ENCODE data around the gene RANBP10. TPM values are rescaled to one million over a fixed set of nuclear protein-coding genes. Genes with fewer than 3 reads are reported as not detected.

RANBP10 gene
- total RNA-seq, 6 donors from 2014 or later = 6.5 to 50.3 (median 17.0) TPM

DNA sequence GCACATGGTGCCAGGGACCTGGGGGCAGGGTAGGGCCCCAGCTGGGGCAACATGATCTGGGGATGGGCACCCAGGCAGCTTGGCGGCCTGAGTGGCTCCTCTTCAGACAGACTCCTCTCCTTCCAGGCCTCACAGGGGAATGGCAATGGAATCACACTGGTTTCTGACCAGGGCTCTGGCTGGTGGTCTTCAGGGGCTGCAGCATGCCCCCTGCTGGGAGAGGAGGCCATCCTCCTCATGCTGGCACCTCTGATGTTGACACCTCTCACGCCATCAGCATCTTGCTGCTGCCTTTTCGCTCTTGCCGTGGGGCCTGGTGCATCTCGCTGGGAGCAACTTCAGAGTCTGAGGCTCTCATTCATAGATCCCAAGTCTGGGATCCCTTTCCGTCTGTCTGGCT, 76.0 kb downstream of the RANBP10 start:
- Histone ChIP-seq H3K36me3 (peaks cover 18 to 78% (median 69%) of the 10 kb centered on the region in 4 donors), H3K27me3 (no peaks in the 10 kb centered on the region), H3K4me3 (no peak overlapping the region), H3K9me3 (no peaks in the 10 kb centered on the region), H3K4me1 (no peaks in the 10 kb centered on the region), H3K27ac (no peak overlapping the region)
- TF ChIP-seq EP300 (IDR thresholded peaks at IDR 0.05) = no peak
- TF ChIP-seq, protein P1, sequence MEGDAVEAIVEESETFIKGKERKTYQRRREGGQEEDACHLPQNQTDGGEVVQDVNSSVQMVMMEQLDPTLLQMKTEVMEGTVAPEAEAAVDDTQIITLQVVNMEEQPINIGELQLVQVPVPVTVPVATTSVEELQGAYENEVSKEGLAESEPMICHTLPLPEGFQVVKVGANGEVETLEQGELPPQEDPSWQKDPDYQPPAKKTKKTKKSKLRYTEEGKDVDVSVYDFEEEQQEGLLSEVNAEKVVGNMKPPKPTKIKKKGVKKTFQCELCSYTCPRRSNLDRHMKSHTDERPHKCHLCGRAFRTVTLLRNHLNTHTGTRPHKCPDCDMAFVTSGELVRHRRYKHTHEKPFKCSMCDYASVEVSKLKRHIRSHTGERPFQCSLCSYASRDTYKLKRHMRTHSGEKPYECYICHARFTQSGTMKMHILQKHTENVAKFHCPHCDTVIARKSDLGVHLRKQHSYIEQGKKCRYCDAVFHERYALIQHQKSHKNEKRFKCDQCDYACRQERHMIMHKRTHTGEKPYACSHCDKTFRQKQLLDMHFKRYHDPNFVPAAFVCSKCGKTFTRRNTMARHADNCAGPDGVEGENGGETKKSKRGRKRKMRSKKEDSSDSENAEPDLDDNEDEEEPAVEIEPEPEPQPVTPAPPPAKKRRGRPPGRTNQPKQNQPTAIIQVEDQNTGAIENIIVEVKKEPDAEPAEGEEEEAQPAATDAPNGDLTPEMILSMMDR (IDR thresholded peaks at IDR 0.05) = no peak
- TF ChIP-seq POLR2A (IDR thresholded peaks at IDR 0.05) = no peak
- WGBS, 2 donors = 99 to 100% methylated on average over 5 to 6 of the region's 6 CpGs
- DNase-seq = no peak
- no peak for ATAC-seq (ENCODE audit: low FRiP score in 2 of 2)

DNA sequence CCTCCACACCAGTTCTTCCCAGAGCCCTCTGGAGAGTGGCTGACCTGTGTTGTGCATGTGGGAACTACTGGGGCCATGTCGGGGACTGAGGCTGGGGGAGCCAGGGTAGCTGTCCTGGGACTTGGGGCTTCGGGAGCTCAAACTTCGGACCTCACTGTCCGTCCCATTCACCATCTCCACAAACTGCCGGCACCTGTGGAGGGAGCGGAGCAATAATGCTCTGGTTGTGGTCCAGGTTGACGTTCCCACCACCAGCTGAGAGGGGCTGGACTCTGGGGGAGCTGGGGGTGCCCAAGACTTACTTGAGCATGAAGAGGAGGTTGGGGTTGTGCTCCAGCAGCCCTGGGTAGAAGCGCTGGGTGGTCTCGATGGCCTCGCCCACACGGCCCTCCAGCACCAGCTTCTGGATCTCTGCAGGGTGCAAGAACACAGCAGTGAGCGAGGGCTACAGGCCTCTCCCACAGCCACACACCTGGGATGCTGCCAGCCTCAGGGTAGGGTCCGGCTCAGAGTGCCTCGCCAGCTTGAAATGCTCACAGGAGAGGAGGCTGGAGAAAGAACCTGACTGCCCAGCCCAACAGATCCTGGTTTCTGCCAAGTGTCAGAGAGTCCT, 76.6 kb downstream of the RANBP10 start:
- H3K36me3 ChIP-seq = peaks cover 18 to 79% (median 68%) of the 10 kb centered on the region in 4 donors
- H3K9me3 ChIP-seq = no peaks in the 10 kb centered on the region
- no peak overlapping the region for H3K27ac ChIP-seq
- TF ChIP-seq, protein P1 (IDR thresholded peaks at IDR 0.05) = no peak
- TF ChIP-seq POLR2A (IDR thresholded peaks at IDR 0.05) = no peak
- no peak for TF ChIP-seq EP300 (IDR thresholded peaks at IDR 0.05)
- no peak for TF ChIP-seq POLR2AphosphoS5 (IDR thresholded peaks at IDR 0.05)
- no peaks in the 10 kb centered on the region for H3K27me3 ChIP-seq
- WGBS, 2 donors = 94 to 98% methylated on average over 9 to 14 of the region's 14 CpGs
- H3K4me1 ChIP-seq = no peaks in the 10 kb centered on the region
- DNase-seq (no peak), ATAC-seq (ENCODE audit: low FRiP score in 2 of 2) (no peak)
- no peak overlapping the region for H3K4me3 ChIP-seq

DNA sequence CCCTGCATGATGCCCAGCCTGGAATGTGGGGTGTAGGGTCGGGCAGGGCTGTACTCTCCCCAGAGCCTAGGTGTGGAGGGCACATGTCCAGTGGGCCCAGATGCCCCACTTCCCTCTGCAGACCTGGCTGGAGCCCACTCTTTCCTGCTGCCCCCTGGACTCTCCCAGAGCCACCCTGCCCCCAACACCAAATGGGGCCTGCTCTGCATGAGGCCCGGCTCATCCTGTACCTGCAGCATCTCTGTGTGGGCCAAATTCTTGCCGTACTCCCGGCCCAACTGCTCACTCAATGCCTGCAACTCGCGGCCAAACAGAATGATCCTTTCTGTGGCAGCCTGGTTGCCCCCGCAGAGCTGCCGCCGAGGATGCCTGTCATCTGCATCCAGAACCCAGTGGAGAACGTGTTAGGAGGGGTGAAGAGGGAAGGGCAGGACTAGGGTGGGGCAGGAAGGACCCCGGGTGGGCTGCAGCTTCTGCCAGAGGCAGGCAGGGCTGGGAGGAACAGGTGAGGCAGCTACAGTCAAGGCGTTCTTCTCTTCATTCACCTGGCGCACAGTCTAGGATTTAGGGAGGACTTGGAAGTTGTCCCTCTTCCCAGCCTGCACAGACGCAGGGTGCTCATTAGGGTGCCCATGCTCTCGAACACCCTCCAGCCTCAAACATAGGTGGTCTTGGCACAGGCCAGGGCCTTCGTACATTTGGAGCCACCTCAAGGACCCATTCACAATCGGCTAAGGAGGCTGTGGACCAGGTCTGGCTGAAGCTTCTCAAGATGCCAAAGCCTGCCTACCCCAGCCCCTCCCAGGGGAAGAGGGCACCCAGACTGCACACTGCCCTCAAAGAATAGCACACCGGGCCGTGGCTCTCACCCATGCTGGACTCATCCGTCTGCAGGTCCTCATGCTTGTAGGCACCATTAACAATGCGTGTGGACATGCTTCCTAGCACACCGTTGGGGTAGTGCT, 78.6 kb downstream of the RANBP10 start:
- no peak overlapping the region for H3K4me3 ChIP-seq
- no peaks in the 10 kb centered on the region for H3K27me3 ChIP-seq
- DNase-seq = no peak
- no peak for ATAC-seq (ENCODE audit: low FRiP score in 2 of 2)
- H3K9me3 ChIP-seq = no peaks in the 10 kb centered on the region
- TF ChIP-seq POLR2A (IDR thresholded peaks at IDR 0.05) = no peak
- H3K4me1 ChIP-seq = no peaks in the 10 kb centered on the region
- peaks cover 18 to 77% (median 62%) of the 10 kb centered on the region in 4 donors for H3K36me3 ChIP-seq
- 93 to 99% methylated on average over 8 to 21 of the region's 22 CpGs for WGBS, 2 donors
- no peak overlapping the region for H3K27ac ChIP-seq

DNA sequence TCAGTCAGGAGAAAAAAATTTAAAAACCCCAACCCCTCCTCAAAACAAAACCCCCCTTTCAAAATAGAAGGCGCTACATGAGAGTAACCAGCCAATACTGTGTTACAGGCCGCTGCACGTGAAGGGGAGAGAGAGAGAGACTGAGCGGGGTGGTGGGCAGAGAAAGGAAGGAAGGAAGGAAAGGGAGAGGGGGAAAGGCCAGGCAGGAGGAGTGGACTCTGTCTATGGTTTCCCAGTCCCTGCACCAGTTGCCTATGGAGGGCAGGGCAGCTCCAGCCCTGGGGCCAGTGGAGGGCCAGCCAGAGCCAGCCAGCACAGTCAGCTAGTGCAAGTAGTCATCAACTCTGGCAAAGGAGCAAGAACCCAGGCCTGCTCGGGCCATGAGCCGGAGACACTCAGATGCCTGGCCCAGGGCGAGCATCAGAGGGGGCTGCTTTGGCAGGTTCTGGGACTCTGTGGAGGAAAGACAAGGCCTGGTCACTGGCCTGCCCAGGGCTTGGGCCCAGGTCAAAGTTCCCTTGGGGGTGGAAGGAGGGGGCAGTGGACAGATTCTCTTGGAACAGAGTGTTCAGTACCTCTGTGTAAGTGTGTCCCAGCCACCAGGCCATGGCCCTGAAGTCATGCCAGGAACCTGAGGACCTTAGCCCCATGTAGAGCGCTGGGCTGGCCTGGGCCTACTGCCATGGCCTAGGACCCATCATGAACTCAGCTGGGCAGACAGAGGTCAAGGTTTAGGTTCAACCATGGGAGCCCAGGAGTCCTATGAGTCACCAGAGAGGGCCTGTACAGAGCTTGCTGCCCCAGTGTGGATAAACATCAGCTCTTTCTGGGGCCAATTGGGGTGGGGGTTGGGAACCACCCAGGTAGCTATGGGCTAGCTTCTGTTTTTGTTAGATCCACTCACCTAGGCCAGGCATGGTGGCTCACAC, 80.0 kb downstream of the RANBP10 start:
- Histone ChIP-seq H3K4me1 (no peaks in the 10 kb centered on the region), H3K36me3 (peaks cover 18 to 72% (median 60%) of the 10 kb centered on the region in 4 donors), H3K9me3 (no peaks in the 10 kb centered on the region), H3K4me3 (no peak overlapping the region), H3K27ac (no peak overlapping the region), H3K27me3 (no peaks in the 10 kb centered on the region)
- no peak for DNase-seq
- ATAC-seq (ENCODE audit: low FRiP score in 2 of 2) = no peak
- 83 to 84% methylated on average over 8 of the region's 8 CpGs for WGBS, 2 donors
- TF ChIP-seq EP300 (IDR thresholded peaks at IDR 0.05) = no peak
- no peak for TF ChIP-seq POLR2AphosphoS5 (IDR thresholded peaks at IDR 0.05)
- TF ChIP-seq, protein P1 (IDR thresholded peaks at IDR 0.05) = no peak
- no peak for TF ChIP-seq POLR2A (IDR thresholded peaks at IDR 0.05)
